NT2/D1 (cell line): ENCODE measurements around the gene ZNF555.

Experiments
- SUZ12 ChIP-seq: IDR thresholded peaks from 2 replicates; pipeline ENCODE4 v1.6.1; 2011; ENCODE audit not compliant: insufficient read length, insufficient read depth; ENCODE audit errors: extremely low read depth
- YY1 ChIP-seq: IDR thresholded peaks from 2 replicates; pipeline ENCODE4 v1.6.1; 2011; ENCODE audit not compliant: insufficient read length, insufficient read depth
- ZNF274 ChIP-seq: IDR thresholded peaks from 2 replicates; pipeline ENCODE4 v1.6.1; 2011; ENCODE audit warnings: mild to moderate bottlenecking, low read depth, low read length

DNA sequence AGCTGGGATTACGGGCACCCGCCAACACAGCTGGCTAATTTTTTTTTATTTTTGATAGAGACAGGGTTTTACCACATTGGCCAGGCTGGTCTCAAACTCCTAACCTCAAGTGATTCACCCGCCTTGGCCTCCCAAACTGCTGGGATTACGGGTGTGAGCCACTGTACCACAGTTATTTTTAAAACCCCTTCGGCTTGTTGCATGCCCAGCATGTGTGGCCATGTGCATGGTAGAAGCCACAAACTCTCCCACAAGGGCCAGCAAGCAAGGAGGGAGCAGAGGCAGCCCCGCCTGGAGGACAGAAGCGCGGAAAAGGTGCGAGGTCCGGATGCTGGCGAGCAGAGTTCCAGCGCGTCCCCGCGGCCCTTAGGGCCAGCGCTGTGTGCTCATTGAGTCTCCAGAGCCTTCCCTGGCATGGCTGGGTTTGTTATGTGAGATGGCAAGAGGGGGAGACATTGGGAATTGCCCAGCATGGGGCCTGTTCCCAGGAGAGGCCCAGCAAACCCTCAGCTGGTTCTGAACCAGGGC is 43.1 kb upstream of the ZNF555 start:
- TF ChIP-seq YY1 (no peak), SUZ12 (no peak), ZNF274 (no peak)
